Daoy (cell line): Measurements from ENCODE around the gene OBSL1. TPM values are rescaled to one million over a fixed set of nuclear protein-coding genes. Genes with fewer than 3 reads are reported as not detected.

Experiments used
- total RNA-seq: library from RNA; depleted of rRNA; stranded (reverse); fragments of >200 nt; shearing (Covaris generic); gene quantifications from 2 replicates; pipeline ENCODE4 v1.2.3, GENCODE V29; 2014; rRNA removed

OBSL1 gene
- total RNA-seq, 1 experiment from 2014 or later: 45.3 TPM

Other genes with a start within 250 kb of the OBSL1 start
- not detected in 2 replicates for gene RESP18, start 238.8 kb downstream of the OBSL1 start, total RNA-seq
- 72.1 and 94.6 TPM in 2 replicates for gene DNPEP, start 183.6 kb downstream of the OBSL1 start, total RNA-seq
- 0.17 and 0.77 TPM in 2 replicates for gene DES, start 153.2 kb downstream of the OBSL1 start, total RNA-seq
- gene SPEG, start 136.7 kb downstream of the OBSL1 start, total RNA-seq: 4.9 and 18.4 TPM in 2 replicates
- gene GMPPA, start 72.6 kb downstream of the OBSL1 start, total RNA-seq: 30.0 and 47.6 TPM in 2 replicates
- 0.42 TPM in 1 of 2 replicates, not detected in the other for gene ASIC4, start 57.1 kb downstream of the OBSL1 start, total RNA-seq
- 51.1 and 69.0 TPM in 2 replicates for gene CHPF, start 27.7 kb downstream of the OBSL1 start, total RNA-seq
- 2.4 and 2.5 TPM in 2 replicates for gene TMEM198, start 27.5 kb downstream of the OBSL1 start, total RNA-seq
- gene INHA, start 771 bp upstream of the OBSL1 start, total RNA-seq: 0.36 and 0.80 TPM in 2 replicates
- gene STK11IP, start 26.3 kb upstream of the OBSL1 start, total RNA-seq: 14.0 and 16.9 TPM in 2 replicates
- gene SLC4A3, start 56.1 kb upstream of the OBSL1 start, total RNA-seq: 2.3 and 2.4 TPM in 2 replicates